ENCODE results near the gene FBN2.

The FBN2 gene

DNA sequence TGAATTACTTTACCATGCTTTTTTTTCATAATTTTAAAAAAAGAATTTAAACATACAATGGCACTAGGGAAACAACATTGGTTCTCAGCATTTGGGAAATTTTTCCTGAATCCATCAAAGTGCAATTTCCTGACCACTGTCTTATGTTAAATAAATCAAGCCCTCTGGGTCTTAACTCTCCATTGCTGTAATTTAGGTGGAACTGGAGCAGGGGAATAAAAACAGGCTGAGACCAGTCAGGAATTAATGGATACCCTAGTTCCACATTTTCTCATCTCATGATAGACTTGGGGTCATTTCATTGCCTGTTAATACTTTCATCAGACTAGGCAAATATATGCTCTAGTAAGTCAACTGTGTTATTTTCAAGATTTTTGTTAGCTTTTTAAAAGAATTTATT is 103.1 kb downstream of the FBN2 start:
- TF ChIP-seq, protein P1, sequence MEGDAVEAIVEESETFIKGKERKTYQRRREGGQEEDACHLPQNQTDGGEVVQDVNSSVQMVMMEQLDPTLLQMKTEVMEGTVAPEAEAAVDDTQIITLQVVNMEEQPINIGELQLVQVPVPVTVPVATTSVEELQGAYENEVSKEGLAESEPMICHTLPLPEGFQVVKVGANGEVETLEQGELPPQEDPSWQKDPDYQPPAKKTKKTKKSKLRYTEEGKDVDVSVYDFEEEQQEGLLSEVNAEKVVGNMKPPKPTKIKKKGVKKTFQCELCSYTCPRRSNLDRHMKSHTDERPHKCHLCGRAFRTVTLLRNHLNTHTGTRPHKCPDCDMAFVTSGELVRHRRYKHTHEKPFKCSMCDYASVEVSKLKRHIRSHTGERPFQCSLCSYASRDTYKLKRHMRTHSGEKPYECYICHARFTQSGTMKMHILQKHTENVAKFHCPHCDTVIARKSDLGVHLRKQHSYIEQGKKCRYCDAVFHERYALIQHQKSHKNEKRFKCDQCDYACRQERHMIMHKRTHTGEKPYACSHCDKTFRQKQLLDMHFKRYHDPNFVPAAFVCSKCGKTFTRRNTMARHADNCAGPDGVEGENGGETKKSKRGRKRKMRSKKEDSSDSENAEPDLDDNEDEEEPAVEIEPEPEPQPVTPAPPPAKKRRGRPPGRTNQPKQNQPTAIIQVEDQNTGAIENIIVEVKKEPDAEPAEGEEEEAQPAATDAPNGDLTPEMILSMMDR (IDR thresholded peaks at IDR 0.05; ENCODE audit: low read length, missing control alignments) = no peak
- DNase-seq (ENCODE audit: low read depth) = no peak
- no peak overlapping the region for H3K4me3 ChIP-seq (replicated peaks; ENCODE audit: low read depth, low read length)

DNA sequence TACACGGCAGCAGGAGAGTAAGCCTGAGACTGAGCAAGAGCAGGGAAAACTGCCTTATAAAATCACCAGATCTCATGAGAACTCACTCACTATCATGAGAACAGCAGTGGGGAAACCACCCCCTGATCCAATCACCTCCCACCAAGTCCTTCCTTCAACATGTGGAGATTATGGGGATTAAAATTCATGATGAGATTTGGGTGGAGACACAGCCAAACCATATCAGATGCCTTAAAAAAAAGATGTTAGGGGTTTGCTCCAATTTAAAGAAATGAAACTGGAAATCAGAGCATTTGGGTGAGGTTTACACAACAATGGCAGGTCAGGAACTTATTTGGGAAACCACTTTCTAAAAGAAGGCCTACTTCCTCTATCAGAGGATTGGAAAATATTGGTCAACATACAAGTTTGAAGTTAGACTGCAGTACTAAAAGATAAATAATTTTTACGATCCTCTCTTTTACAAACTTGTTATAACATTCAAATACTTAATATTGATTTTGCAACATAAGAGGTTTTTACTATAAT is 105.1 kb downstream of the FBN2 start:
- H3K4me3 ChIP-seq (replicated peaks; ENCODE audit: low read depth, low read length) = no peak overlapping the region
- no peak for DNase-seq (ENCODE audit: low read depth)
- TF ChIP-seq, protein P1 (IDR thresholded peaks at IDR 0.05; ENCODE audit: low read length, missing control alignments) = no peak

DNA sequence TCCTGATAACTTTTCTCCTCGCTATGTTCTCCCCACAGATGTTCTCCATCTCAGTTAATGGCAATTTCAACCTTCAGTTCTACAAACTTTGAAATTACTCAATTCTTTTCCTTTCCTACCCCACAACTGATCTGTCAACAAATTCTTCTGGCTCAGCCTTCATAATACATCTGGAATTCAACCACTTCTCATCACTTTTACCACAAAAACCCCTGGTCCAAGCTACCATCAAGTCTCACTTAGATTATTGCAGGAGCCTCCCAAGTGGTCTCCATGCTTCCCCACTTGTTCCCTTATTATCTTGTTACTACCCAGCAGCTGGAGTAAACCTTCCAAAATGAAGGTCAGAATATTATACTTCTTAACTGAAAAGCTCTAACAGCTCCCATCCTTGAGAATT is 110.1 kb downstream of the FBN2 start:
- peak; percentile 36 for DNase-seq (ENCODE audit: low read depth)
- H3K4me3 ChIP-seq (replicated peaks; ENCODE audit: low read depth, low read length) = no peak overlapping the region
- TF ChIP-seq, protein P1 (IDR thresholded peaks at IDR 0.05; ENCODE audit: low read length, missing control alignments) = no peak

DNA sequence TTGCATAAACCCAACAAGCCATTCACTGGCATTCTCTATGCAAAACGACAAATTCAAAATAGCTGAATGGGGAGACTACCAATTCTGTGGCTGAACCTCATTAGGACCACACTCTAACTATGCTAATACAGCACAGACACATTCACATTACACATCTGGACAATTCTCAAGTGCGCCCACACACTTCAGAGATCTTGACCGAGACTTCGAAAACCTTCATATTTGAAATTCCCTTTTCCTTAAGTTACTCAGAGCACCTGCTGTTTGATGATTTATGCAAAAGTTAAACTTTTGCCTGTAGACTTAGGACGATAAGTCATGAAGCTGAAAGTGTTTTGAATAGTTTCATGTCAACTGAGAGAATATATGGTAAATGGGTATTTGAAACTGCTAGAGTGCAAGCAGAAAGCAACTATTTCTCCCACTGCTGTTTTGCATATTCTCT is 111.9 kb downstream of the FBN2 start:
- no peak overlapping the region for H3K4me3 ChIP-seq (replicated peaks; ENCODE audit: low read depth, low read length)
- no peak for DNase-seq (ENCODE audit: low read depth)
- TF ChIP-seq, protein P1 (IDR thresholded peaks at IDR 0.05; ENCODE audit: low read length, missing control alignments) = no peak

DNA sequence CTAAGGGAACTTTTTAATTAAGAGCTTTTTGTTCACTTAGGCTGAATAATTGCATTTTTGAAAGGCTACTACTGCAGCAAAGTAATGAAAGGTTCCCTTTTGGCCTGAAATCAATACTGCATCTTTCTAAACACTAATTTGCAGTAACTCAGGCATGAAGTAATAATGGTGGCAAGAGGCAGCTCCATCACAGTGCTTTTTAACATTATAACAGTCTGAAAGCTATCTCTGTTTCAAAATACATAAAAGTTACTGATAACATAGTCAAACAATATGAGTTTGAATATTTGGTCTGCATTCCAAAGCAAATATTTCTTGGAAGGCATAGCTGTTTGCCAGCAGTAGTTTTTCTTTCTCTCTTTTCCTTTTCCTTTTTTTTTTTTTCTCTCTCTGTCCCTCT is 113.4 kb downstream of the FBN2 start:
- no peak overlapping the region for H3K4me3 ChIP-seq (replicated peaks; ENCODE audit: low read depth, low read length)
- TF ChIP-seq, protein P1 (IDR thresholded peaks at IDR 0.05; ENCODE audit: low read length, missing control alignments) = no peak
- DNase-seq (ENCODE audit: low read depth) = peak; percentile 28

DNA sequence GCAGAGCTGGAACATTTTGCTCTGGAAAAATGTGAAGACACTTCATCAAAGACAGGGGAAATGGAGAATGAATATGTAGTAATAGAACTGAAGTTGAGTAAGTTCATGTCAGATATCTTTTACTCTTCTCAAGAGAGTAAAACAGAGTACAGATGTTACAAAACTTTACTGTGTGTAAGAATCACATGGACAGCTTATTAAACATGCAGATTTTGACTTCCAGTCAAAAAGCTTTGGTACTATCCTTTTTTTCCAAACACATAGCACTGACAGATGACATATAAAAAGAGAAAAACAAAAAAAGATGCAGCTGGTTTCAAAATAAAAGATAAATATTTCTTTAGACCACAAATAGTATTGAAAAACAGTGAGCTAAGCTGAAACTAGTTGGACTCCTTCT is 115.4 kb downstream of the FBN2 start:
- no peak for DNase-seq (ENCODE audit: low read depth)
- TF ChIP-seq, protein P1 (IDR thresholded peaks at IDR 0.05; ENCODE audit: low read length, missing control alignments) = no peak
- H3K4me3 ChIP-seq (replicated peaks; ENCODE audit: low read depth, low read length) = no peak overlapping the region

DNA sequence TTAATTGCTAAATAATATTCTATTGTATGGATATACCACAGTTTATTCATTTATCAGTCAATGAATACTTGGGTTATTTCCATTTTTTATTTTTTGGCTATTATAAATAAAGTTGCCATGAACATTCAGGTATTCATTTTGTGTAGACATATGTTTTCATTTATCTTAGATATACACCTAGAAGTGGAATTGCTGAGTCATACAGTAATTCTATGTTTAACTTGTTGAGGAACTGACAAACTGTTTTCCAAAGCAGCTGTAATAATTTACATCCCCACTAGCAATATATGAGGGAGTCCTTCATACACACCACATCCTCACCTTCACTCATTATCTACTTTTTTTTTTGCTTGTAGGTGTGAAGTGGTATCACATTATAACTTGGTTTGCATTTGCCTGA is 123.6 kb downstream of the FBN2 start:
- no peak for DNase-seq (ENCODE audit: low read depth)
- TF ChIP-seq, protein P1 (IDR thresholded peaks at IDR 0.05; ENCODE audit: low read length, missing control alignments) = no peak
- H3K4me3 ChIP-seq (replicated peaks; ENCODE audit: low read depth, low read length) = no peak overlapping the region
